ENCODE measurements around the gene PSMB10. TPM values are rescaled to one million over a fixed set of nuclear protein-coding genes. Genes with fewer than 3 reads are reported as not detected.

The PSMB10 gene
- total RNA-seq, 1 experiment from 2014 or later: 79.3 TPM

- Mint-ChIP-seq H3K4me3 (ENCODE audit: low read depth, unreplicated experiment) (no peak overlapping the region), H3K9me3 (ENCODE audit: low read depth, unreplicated experiment) (no peaks in the 10 kb centered on the region), H3K27me3 (ENCODE audit: unreplicated experiment) (no peaks in the 10 kb centered on the region), H3K36me3 (ENCODE audit: insufficient read depth, unreplicated experiment) (peaks cover 67% of the 10 kb centered on the region), H3K27ac (ENCODE audit: unreplicated experiment) (no peak overlapping the region), H3K4me1 (ENCODE audit: low read depth, unreplicated experiment) (peaks cover 9% of the 10 kb centered on the region)
- no peak for DNase-seq
- intact Hi-C loops (cut with micrococcal nuclease; ENCODE audit: unreplicated experiment): no loop called here
- TF ChIP-seq, protein P1, sequence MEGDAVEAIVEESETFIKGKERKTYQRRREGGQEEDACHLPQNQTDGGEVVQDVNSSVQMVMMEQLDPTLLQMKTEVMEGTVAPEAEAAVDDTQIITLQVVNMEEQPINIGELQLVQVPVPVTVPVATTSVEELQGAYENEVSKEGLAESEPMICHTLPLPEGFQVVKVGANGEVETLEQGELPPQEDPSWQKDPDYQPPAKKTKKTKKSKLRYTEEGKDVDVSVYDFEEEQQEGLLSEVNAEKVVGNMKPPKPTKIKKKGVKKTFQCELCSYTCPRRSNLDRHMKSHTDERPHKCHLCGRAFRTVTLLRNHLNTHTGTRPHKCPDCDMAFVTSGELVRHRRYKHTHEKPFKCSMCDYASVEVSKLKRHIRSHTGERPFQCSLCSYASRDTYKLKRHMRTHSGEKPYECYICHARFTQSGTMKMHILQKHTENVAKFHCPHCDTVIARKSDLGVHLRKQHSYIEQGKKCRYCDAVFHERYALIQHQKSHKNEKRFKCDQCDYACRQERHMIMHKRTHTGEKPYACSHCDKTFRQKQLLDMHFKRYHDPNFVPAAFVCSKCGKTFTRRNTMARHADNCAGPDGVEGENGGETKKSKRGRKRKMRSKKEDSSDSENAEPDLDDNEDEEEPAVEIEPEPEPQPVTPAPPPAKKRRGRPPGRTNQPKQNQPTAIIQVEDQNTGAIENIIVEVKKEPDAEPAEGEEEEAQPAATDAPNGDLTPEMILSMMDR (IDR thresholded peaks at IDR 0.05; ENCODE audit: unreplicated experiment): no peak
- BruUV-seq (replicated peaks): no TSS peak
- CTCF ChIA-PET: no interaction called here
These were observed 10.4 kb upstream of the PSMB10 start for GRCh38 chr16:67946966-67947558.

DNA sequence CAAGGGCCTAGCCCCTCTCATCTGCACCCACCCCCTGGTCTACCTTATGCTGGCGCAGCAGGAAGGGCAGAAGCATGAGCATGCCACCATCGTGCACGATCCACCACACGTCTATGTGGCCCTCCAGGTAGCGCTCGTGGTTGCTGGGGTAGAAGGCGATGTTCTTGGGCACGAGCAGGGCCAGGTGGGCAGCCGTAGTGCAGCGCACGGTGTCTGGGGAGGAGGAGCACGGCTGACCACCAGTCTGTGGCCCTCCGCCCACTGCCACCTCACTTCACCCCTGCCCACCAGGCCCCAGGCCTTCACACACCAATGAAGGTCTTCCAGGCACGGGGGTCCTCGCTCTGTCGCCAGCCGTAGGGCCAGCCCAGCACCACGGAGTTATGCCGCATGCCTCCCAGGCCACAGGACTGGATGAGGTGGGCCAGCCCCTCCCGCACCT lies 9.5 kb upstream of the PSMB10 start:
- H3K27ac Mint-ChIP-seq (ENCODE audit: unreplicated experiment): peak overlapping the region; percentile 21
- H3K4me3 Mint-ChIP-seq (ENCODE audit: low read depth, unreplicated experiment): no peak overlapping the region
- intact Hi-C loops (cut with micrococcal nuclease; ENCODE audit: unreplicated experiment): no loop called here
- BruUV-seq (replicated peaks): no TSS peak
- H3K4me1 Mint-ChIP-seq (ENCODE audit: low read depth, unreplicated experiment): peaks cover 9% of the 10 kb centered on the region
- no peaks in the 10 kb centered on the region for H3K27me3 Mint-ChIP-seq (ENCODE audit: unreplicated experiment)
- DNase-seq: no peak
- peaks cover 68% of the 10 kb centered on the region for H3K36me3 Mint-ChIP-seq (ENCODE audit: insufficient read depth, unreplicated experiment)
- CTCF ChIA-PET: no interaction called here
- TF ChIP-seq, protein P1 (IDR thresholded peaks at IDR 0.05; ENCODE audit: unreplicated experiment): no peak
- no peaks in the 10 kb centered on the region for H3K9me3 Mint-ChIP-seq (ENCODE audit: low read depth, unreplicated experiment)

- H3K36me3 Mint-ChIP-seq (ENCODE audit: insufficient read depth, unreplicated experiment): peaks cover 64% of the 10 kb centered on the region
These were observed 8.8 kb upstream of the PSMB10 start for GRCh38 chr16:67945392-67945933.

GRCh38 chr16:67944690-67945391 lies 8.2 kb upstream of the PSMB10 start:
- Mint-ChIP-seq H3K4me1 (ENCODE audit: low read depth, unreplicated experiment) (peaks cover 9% of the 10 kb centered on the region), H3K27me3 (ENCODE audit: unreplicated experiment) (no peaks in the 10 kb centered on the region), H3K27ac (ENCODE audit: unreplicated experiment) (no peak overlapping the region), H3K36me3 (ENCODE audit: insufficient read depth, unreplicated experiment) (peaks cover 64% of the 10 kb centered on the region), H3K9me3 (ENCODE audit: low read depth, unreplicated experiment) (no peaks in the 10 kb centered on the region), H3K4me3 (ENCODE audit: low read depth, unreplicated experiment) (no peak overlapping the region)
- TF ChIP-seq, protein P1 (IDR thresholded peaks at IDR 0.05; ENCODE audit: unreplicated experiment): no peak
- CTCF ChIA-PET: interaction anchor here (0.5 kb wide), 1 partner anchor 1850 kb away, joined by 3 read pairs; no protein-coding TSS in a partner anchor
- no TSS peak for BruUV-seq (replicated peaks)
- intact Hi-C loops (cut with micrococcal nuclease; ENCODE audit: unreplicated experiment): no loop called here
- no peak for DNase-seq

More at GRCh38 chr16:67945392-67945933, 8.8 kb upstream of the PSMB10 start:
- TSS peak; percentile 14 for BruUV-seq (replicated peaks)
- intact Hi-C loops (cut with micrococcal nuclease; ENCODE audit: unreplicated experiment): no loop called here
- Mint-ChIP-seq H3K4me1 (ENCODE audit: low read depth, unreplicated experiment) (peaks cover 9% of the 10 kb centered on the region), H3K4me3 (ENCODE audit: low read depth, unreplicated experiment) (no peak overlapping the region), H3K9me3 (ENCODE audit: low read depth, unreplicated experiment) (no peaks in the 10 kb centered on the region), H3K27me3 (ENCODE audit: unreplicated experiment) (no peaks in the 10 kb centered on the region), H3K27ac (ENCODE audit: unreplicated experiment) (no peak overlapping the region)
- TF ChIP-seq, protein P1 (IDR thresholded peaks at IDR 0.05; ENCODE audit: unreplicated experiment): no peak
- CTCF ChIA-PET: no interaction called here
- DNase-seq: no peak

Data from Calu3 (cell line).